ENCODE measurements around the gene LRRC26. TPM values are rescaled to one million over a fixed set of nuclear protein-coding genes. Genes with fewer than 3 reads are reported as not detected.

Gene LRRC26
- total RNA-seq, 2 donors from 2014 or later, result not detected

DNA sequence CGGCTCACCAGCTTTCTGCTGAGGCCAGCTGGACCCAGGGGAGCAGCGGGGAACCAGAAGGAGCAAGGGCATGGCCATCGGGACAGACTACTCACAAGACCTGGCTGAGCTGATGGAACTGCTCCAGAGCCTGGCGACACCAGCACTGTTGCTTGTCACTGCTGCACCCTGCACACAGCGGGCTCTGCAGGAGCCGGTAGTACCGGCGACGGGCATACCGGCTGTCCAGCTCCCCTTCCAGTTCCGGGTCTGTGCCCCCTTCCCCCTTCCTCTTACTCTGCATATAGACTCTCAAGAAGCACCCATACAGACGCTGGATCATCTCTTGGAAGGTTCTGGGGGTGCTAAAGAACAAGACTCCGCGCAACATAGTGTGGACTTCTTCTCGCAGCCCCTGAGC is 17.5 kb upstream of the LRRC26 start:
- DNase-seq (ENCODE audit: low spot score), result no peak

DNA sequence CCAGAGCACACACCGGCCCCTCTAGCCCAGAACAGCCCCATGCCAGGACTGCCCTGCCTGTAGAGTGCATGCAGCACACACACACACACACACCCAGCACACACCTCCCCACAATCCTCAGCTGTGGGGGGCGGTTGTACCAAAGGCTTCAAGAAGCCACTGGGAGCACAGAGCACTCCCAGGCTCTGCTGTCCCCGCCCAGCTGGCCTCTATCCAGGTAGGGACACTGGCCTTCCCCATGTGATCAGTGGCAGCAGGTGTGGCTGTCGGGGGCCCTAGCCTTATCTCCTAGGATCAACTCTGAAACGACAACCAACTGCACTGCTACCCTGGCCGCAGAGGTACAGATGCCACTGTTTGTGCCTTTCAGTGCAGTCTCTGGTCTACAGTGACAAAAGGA is 16.5 kb upstream of the LRRC26 start:
- no peak for DNase-seq (ENCODE audit: low spot score)
- intact Hi-C loops (cut with DNase I), result no loop called here

More for the DNA sequence above, 17.5 kb upstream of the LRRC26 start:
- intact Hi-C loops (cut with DNase I), result no loop called here

DNA sequence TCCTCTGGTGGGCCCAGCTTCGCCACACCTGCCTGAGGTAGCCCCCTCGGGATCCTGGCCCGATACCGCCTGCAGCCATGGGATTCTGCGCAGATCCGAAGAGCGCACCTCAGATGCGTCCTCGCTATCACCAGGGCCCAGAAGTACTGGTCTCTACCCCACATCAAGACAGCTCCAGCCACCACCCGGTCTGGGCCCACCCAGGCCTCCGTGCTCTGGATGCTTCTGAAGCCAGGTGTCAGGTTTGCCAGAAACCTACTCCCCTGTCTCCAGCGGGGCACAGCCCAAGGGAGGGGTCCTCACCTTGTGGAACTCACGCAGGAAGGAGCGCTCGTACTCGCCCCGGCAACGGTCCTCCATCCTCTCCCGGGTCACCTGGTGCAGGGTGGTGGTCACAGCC is 16.1 kb upstream of the LRRC26 start:
- no peak for DNase-seq (ENCODE audit: low spot score)
- intact Hi-C loops (cut with DNase I), result no loop called here

DNA sequence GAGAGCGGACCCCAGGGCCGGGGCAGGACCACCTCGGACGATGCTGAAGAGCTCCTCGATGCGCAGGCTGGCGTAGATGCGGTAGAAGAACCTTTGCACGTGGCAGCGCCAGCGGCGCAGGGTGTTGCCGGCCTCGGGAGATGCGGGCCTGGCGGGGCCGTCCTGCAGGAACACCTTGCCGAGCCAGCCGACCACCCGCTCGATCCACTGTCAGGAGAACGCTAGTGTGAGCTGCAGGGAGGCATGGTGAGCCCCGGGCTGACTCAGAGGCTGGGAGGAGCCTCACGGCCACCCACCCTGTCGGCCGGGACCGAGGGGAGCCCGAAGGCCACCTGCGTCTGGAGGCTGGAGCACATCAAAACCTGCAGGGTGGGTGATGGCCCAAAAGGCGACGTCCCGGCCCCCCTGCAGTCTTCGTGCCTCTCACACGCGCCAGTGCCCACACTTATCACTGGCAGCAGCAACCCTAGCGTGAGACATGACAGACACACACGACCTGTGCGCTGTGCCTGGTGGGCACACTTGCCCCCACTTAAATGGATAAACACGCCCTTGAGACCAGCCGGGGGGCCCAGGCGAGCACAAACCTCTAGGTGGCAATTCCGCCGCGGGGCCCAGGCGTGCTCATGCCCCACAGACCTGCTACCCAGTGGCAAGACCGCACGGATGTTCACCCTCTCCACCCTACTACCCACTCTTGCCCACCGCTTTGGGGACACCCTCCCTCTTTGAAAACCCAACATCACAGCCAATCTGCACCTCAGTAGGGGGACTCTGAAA is 15.2 kb upstream of the LRRC26 start:
- no peak for DNase-seq (ENCODE audit: low spot score)
- intact Hi-C loops (cut with DNase I), result no loop called here

DNA sequence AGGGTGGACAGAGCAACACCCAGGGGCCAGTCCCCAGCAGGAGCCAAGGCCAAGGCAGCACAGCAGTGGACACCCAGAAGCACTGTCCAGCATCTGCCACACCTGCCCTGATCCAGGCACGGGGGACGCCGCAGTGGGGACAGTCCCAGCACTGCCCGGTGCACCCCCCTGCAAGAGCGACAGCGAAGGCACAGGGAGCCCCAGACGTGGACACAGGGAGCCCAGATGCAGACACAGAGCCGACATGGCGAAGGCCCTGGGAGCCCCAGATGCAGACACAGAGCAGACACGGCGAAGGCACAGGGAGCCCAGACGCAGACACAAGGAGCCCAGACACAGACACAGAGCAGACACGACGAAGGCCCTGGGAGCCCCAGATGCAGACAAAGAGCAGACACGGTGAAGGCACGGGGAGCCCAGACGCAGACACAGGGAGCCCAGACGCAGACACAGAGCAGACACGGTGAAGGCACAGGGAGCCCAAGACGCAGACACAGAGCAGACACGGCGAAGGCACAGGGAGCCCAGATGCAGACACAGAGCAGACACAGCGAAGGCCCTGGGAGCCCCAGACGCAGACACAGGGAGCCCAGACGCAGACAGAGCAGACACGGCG is 14.2 kb upstream of the LRRC26 start:
- no peak for DNase-seq (ENCODE audit: low spot score)
- intact Hi-C loops (cut with DNase I), result no loop called here

DNA sequence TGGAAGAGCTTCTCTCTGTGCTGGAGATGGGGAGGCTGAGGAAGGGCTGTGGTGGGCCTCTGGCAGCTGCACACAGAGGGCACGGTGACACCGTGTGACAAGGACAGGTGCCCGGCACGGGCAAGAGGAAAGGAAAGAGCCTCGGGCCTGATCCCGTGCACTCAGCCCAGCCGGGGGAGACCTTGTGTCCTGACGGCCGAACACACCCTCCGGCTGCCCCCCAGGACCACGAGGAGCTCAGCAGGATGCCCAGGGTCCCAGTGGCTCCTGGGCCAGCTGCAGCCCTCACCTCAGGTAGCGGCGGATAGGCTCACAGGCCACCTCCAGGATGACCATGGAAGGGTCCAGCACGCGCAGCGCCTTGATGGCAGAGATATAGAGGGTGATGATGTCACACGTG is 13.0 kb upstream of the LRRC26 start:
- intact Hi-C loops (cut with DNase I), result no loop called here
- no peak for DNase-seq (ENCODE audit: low spot score)

DNA sequence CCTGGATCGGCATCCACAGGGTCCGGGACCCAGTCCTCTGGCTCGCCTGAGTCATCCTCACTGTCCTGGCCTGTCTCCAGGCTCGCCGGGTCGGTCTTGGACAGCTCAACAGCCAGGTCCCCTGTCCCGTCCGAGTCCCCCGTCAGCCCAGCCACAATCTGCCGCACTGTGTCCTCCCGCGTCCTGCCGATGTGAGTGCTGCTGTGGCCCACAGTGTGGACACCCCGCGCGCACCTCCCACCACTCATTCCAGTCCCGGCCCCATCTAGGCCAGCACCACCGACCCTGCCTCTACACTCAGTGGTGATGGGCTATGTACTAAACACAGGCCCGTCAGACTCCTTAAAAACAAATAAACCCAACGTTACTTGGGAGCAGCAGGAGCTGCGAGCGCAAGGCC is 11.8 kb upstream of the LRRC26 start:
- intact Hi-C loops (cut with DNase I), result no loop called here
- no peak for DNase-seq (ENCODE audit: low spot score)

DNA sequence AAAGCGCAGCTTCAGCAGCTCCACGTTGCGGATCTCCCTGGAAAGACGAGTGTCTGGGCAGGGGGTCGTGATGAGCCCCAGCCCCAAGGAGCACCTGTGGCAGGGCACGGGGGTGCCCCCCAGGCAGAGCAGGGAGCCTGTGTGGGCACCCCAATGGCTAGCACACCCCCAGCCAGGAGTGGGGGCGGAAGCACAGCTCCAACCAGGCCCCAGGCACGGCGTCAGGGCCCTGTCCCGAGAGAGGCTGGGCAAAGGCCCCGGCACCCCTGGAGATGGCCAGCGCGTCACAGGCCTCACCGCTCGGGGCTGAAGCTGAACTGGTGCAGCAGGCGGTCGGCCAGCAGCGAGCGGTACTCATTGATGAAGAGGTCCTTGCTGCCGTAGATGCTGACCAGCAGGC is 10.6 kb upstream of the LRRC26 start:
- intact Hi-C loops (cut with DNase I), result no loop called here
- DNase-seq (ENCODE audit: low spot score), result no peak

DNA sequence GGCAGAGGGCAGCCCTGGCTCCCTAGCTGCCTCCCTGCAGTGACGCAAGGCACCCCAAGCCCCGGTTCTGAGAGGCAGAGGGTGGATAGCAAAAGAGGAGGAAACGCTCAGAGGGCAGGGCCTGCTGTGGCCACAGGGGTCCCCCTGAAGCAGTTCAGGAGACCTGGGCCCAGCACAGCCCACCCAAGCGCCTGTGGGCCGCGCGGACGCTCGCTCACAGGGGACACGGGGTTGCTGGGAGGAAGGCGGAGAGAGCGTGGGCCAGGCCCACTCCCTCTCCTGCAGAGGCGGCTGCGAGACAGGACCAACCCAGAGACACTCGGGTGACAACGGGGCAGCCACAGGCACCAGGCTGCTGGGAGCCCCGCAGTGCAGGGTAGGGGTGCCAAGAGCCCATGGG is 9.9 kb upstream of the LRRC26 start:
- intact Hi-C loops (cut with DNase I), result no loop called here
- no peak for DNase-seq (ENCODE audit: low spot score)

DNA sequence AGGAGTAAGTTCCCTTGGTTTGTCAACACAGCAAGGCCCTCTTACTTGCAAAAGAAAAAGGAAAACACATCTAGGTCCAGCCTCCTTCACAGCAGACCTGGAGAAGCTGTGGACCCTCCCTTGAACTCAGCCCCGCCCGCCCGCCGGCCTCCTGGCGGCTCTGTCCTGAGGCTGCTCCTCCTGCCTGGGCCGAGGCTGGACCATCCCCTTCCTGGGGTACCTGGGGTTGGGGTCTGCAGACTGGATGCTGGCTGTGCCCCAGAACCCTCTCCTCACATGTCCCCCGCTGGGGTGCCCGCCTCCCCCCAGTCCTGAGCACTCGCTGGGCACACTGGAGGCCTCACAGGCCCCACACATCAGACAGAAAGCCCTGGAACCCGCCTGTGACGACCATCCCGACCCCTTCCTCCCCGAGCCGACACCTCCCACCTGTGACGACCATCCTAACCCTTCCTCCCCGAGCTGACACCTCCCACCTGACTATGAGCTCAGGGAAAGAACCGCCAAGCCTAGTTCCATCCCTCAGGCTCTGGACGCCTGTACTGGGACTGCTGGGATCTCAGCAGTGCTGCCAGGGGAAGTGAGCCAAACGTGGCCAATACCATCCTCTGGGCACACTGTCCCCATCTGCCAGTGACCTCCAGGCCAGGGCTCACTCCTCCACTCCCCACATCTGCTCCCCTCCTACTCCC is 9.2 kb upstream of the LRRC26 start:
- no peak for DNase-seq (ENCODE audit: low spot score)
- intact Hi-C loops (cut with DNase I), result no loop called here

DNA sequence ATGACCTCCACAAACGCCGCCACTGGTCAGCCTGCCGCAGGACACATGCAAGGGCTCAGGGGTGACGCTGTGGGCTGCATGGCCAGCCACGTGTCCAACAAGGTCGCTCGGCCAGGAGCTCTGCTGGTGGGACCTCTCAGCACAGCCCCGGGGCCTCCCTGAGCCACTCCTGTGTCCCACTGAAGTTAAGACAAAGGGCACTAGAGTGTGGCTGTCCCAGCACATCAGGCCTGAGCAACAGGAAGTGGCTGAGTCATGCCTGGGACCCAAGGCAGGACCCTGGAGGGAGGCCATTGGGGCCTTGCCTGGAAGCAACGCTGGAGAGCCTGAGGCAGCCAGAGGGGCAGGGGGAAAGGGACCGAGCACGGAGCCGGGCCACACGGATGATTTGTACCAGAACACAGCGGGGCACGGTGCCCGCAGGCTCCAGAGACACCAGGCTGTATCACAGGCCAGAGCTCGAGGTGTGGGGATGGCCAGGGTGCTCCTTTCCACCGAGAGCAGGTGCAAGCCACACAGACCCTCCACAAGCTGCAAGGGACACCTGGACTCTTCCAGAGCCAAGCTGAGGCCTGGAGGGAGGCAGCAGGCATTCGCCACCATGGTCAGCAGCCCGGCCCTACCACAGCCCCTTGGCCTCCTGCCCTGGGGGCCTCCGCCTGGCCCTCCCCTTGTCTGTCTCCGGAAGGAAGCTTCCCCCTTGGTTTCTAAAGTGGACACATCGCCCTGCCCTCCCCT is 8.5 kb upstream of the LRRC26 start:
- DNase-seq (ENCODE audit: low spot score), result no peak

DNA sequence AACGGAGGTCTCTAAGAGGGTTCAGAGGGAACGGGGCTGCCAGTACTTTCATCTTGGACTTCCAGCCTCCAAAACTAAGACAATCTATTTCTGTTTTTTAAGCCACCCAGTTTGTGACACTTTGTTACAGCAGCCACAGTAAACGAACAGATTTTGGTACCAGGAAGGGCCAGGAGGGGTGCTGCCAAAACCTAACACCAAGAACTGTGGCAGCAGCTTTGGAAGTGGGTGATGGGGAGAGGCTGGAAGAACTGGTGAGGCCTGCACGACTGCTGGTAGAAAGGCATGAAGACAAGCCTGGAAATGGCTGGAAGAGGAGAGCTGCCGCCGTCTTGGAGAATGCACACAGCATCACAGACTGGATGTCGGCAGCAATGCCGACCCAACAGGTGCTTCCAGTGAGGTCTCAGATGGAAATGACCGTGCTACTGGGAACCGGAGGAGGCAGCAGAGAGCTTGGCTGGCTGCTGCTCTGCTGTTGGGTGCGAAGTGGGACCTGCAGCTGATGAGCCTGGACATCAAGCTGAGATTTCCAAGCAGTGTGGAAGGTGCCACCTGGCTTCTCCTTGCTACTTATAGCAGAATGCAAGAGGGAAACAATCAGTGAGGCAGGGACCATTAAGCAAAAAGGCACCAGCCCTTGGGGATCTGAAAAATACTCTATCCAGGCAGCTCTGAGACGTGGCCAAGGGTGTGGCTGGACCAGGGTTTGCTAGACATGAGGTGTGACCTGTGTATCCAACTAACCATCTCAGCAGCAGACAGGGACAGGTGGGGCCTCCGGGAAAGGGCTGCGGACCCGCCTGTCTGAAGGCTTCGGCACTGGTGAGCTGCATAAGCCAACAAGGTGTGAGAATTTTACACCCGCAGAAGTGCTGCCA is 6.7 kb upstream of the LRRC26 start:
- no peak for DNase-seq (ENCODE audit: low spot score)
- intact Hi-C loops (cut with DNase I), result no loop called here

More for the DNA sequence above, 8.5 kb upstream of the LRRC26 start:
- intact Hi-C loops (cut with DNase I), result no loop called here

DNA sequence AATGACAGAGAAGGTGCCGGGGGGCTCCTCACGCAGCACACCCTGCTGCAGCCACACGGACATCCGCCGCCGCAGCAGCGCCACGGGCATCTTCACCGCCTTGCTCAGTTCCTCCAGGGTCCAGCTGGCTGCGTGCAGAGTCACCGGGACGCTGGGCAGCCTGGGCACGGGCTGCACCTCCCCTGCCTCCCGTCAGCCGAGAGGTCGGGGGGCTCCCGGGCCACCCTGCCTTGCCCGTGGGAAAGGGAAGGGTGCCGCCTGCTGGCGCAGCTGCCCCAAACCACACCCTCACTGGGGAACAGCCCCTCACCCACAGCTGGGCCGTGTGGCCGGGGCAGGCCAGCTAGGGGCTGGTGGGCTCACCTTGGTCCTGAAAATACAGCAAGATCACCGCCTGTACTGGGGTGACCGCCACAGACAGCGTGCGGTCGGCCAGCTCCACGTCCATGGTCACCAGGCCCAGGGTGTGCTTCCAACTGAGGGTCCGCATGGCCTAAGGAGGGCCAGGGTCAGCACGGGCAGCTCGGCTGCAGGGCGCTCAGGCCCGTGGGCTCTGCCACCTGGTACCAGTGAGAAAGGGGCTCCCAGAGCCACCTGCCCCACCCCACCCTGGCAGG is 5.6 kb upstream of the LRRC26 start:
- DNase-seq (ENCODE audit: low spot score), result no peak
- intact Hi-C loops (cut with DNase I), result no loop called here

DNA sequence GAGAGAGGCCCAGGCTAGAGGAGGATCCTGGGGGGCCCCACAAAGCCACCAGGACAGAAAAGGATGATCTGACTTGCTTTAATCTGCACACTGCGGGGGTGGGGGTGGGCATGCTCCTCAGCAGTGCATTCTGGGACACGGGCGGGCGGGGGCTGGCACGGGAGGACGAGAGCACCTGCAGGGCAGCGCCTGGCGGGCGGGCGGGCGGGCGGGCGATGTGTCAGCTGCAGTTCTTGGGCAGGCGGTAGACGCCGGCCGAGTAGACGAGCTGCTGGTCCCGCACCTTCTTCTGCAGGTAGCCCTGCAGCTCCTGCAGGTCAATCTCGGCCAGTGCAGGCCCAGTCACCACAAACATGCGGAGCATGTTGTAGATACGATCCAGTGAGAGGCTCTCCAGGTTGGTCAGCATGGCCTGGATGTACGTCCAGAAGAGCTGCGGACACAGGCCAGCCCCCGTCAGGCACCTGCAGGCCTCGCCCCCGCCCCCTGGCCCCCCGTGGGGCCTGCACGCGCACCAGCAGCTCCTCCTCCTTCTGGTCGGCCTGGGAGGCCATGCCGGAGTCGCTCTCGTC is 5.0 kb upstream of the LRRC26 start:
- DNase-seq (ENCODE audit: low spot score), result no peak
- intact Hi-C loops (cut with DNase I), result no loop called here

DNA sequence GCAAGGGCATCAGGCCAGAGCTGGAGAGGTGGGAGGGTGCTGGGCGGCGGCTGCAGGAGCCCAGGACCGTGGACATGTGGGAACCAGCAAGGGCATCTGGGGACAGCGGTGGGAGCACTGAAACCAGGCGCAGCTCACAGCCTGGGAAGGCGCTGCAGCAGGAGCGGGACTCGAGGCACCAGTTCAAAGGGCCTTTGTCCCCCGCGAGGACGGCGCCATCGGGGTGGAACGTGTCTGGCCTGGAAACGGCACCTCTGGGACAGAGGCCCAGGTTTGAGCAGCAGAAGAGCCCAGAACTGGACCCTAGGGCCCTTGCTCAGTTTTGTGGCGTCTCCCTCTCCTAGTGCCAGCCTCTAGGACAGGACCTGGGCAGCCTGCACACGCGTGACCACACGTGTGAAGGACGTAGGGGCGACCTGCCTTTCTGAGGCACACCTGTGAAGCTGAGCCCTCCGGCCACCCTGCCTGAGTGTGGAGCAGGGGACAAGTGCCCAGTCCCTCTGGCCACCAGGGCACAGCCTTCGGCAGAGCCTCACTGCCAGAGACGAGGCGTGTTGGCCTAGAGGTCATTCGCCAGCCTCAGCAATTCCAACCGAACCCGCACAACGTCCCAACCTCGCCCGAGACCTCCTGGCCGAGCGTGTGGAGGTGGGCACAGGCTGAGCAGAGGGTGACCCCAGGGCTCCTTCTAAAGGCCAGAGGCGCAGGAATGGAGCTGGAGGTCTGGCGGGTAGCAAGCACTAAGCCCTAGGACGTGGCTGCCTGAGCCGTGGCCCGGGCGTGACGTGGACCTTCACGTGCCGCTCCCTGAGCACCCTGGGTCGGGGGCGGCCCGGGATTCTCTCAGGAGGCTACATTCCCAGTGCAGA is 4.2 kb upstream of the LRRC26 start:
- intact Hi-C loops (cut with DNase I), result no loop called here

DNA sequence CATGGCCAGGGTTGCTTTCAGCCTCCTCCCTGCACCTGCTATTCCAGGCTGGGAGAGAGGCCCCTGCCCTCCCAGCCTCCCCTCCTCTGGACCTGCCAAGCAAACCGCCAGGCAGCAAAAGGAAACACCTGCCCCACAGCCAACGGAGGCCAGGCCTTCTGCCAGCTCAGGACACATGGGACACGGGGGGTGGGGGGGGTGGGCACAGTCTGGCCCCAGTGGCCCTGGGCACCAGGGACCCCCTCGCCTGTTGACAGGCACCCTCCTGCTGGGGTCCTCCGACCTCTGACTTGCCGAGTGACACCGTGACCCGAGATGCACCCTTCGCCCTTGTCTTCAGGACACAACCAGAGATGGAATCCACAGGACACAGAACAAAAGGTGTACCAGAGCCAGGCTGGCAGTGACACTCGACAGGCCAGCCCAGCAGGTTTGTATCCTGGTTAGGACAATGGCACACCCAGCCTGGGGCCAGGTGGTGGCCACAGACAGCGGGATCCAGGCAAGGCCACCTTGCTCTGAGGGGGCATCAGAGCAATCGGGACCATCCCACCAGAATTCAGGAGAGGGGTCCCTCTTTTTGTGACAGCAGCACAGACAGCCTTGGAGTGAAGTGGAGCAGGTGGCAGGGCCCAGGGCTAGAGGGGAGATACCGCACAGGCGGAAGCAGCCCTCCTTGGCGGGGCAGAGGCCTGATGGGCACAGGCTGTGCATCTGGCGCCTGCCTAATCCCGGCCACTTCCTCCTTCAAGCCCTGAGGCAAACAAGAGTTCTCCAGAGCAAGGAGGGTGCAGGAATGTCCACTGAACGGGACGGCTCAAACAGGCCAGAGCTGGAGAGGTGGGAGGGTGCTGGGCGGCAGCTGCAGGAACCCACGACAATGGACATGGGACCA is 3.3 kb upstream of the LRRC26 start:
- no peak for DNase-seq (ENCODE audit: low spot score)
- intact Hi-C loops (cut with DNase I), result no loop called here

More for the DNA sequence above, 4.2 kb upstream of the LRRC26 start:
- no peak for DNase-seq (ENCODE audit: low spot score)

Measured in posterior vena cava (tissue), 2 donors.